ENCODE results near the gene GPR12. TPM values are rescaled to one million over a fixed set of nuclear protein-coding genes. Genes with fewer than 3 reads are reported as not detected.

Gene GPR12
- total RNA-seq, 4 donors from 2014 or later = not detected

DNA sequence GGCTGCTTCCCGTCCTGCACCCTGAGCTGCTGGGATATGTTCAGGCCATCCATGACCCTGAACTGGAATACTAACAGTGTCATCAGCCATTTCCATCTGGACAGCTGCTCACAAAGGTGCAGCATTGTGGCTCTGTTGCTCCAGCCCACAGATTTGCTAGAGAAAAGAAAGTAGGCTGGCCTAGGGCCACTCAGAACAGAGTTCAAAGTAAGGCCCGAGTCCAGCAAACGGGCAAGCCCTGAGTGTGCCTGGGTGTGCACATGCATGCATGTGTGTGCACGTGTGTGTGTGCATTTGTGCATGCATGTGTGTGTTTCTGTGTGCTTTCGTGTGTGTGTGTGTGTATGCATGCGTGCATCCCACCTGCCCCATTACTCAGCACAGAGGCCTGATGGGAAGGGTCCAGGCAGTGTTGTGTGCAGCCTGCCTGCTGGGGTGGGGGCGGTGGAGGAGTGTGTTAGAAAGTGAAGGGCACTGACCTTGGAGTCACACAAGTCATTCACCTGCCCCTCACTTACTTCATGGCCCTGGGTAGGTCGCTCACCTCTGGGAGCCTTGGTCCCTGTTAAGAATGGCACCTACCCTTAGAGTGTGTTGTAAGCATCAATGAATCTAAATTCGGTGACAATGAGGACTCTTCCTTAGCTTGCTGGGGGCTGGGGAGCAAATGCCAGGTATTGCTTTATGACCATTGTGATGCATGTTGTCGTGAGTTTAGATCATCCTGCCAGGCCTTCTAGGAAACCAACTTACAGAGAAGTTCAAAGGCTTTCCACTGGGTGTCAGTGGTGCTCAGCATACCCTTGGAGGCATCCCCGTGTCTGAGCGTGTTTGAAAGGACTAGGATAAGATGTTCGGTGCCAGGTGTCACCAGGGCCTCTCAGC, 53.2 kb downstream of the GPR12 start:
- Histone ChIP-seq H3K4me3 (no peak overlapping the region), H3K27ac (no peak overlapping the region), H3K4me1 (no peaks in the 10 kb centered on the region), H3K27me3 (no peaks in the 10 kb centered on the region), H3K9me3 (peaks cover 0 to 5% (median 0%) of the 10 kb centered on the region in 4 donors), H3K36me3 (no peaks in the 10 kb centered on the region)
- no peak for TF ChIP-seq POLR2A (IDR thresholded peaks at IDR 0.05)
- TF ChIP-seq, protein P1, sequence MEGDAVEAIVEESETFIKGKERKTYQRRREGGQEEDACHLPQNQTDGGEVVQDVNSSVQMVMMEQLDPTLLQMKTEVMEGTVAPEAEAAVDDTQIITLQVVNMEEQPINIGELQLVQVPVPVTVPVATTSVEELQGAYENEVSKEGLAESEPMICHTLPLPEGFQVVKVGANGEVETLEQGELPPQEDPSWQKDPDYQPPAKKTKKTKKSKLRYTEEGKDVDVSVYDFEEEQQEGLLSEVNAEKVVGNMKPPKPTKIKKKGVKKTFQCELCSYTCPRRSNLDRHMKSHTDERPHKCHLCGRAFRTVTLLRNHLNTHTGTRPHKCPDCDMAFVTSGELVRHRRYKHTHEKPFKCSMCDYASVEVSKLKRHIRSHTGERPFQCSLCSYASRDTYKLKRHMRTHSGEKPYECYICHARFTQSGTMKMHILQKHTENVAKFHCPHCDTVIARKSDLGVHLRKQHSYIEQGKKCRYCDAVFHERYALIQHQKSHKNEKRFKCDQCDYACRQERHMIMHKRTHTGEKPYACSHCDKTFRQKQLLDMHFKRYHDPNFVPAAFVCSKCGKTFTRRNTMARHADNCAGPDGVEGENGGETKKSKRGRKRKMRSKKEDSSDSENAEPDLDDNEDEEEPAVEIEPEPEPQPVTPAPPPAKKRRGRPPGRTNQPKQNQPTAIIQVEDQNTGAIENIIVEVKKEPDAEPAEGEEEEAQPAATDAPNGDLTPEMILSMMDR (IDR thresholded peaks at IDR 0.05) = peak in 4 of 6 experiments; percentile 41 to 56 (median 45)
- no peak for DNase-seq

DNA sequence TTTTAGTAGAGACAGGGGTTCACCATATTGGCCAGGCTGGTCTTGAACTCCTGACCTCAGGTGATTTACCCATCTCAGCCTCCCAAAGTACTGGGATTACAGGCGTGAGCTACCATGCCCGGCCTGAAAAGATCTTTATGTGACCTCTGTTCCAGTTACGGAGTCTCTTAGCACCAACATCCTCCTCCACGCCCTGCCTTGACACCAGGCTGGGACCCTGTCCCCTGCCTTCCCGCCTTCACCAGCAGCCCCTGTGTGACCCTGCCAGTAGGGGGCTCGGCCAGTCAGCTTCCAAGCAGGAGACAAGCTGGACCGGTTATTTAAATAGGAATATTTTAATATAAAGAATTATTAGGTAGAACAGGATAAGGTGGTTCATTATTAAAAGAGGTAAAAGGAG, 54.2 kb downstream of the GPR12 start:
- no peak for TF ChIP-seq POLR2A (IDR thresholded peaks at IDR 0.05)
- TF ChIP-seq, protein P1 (IDR thresholded peaks at IDR 0.05) = no peak

DNA sequence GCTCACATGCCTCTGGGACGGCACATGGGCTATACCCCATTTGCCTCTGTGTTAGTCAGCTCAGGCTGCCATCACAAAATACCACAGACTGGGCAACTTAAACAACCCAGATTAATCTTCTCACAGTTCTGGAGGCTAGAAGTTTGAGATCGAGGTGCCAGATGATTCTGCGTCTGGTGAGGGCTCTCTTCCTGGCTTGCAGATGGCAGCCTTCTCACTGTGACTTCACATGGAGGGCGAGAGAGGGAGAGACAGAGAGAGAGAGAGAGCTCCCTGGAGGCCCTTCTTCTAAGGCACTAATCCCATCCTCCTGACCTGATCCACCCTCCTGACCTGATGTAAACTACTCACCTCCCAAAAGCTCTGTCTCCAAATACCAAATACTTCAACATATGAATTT, 55.0 kb downstream of the GPR12 start:
- H3K4me1 ChIP-seq = no peaks in the 10 kb centered on the region

More for the DNA sequence above, 54.2 kb downstream of the GPR12 start:
- Histone ChIP-seq H3K4me1 (no peaks in the 10 kb centered on the region), H3K27me3 (no peaks in the 10 kb centered on the region), H3K9me3 (no peaks in the 10 kb centered on the region), H3K36me3 (no peaks in the 10 kb centered on the region), H3K27ac (no peak overlapping the region), H3K4me3 (no peak overlapping the region)
- no peak for DNase-seq

More for the DNA sequence above, 55.0 kb downstream of the GPR12 start:
- Histone ChIP-seq H3K9me3 (no peaks in the 10 kb centered on the region), H3K4me3 (no peak overlapping the region), H3K36me3 (no peaks in the 10 kb centered on the region), H3K27ac (no peak overlapping the region), H3K27me3 (no peaks in the 10 kb centered on the region)
- no peak for DNase-seq
- TF ChIP-seq POLR2A (IDR thresholded peaks at IDR 0.05) = no peak
- TF ChIP-seq, protein P1 (IDR thresholded peaks at IDR 0.05) = no peak

Other genes starting within 250 kb of the GPR12 start
- gene WASF3, start 203.1 kb downstream of the GPR12 start, total RNA-seq = 10 to 100 TPM in 1 of 4 donors, 1 to 10 TPM in 3; 1.1 to 23.9 (median 2.7) TPM